ENCODE data around the gene LRP5. TPM values are rescaled to one million over a fixed set of nuclear protein-coding genes. Genes with fewer than 3 reads are reported as not detected.
A peak's percentile ranks its signal among the peaks of the same experiment; 100 is the strongest.

Gene LRP5
- total and polyA plus RNA-seq, 9 donors: 3.1 to 63.8 (median 47.2) TPM

- H3K4me3 ChIP-seq: no peak overlapping the region
- intact Hi-C loops (cut with DNase I): loop anchor here (10.0 kb wide), 4 partner anchors 45 to 225 kb away; partner anchors contain the start of genes KMT5B (in 1 of the 4) and LRP5 (in 1 of the 4)
- no peaks in the 10 kb centered on the region for H3K27me3 ChIP-seq
- no peaks in the 10 kb centered on the region for H3K9me3 ChIP-seq
- no peaks in the 10 kb centered on the region for H3K36me3 ChIP-seq
- peak overlapping the region in 1 of 2 donors; percentile 95 for H3K27ac ChIP-seq
- WGBS, 3 donors: 24 to 30% (median 27%) methylated on average over 8 of the region's 8 CpGs
- peak; percentile 37 to 65 (median 53) for DNase-seq
- TF ChIP-seq EP300 (IDR thresholded peaks at IDR 0.05): no peak
- no peak for TF ChIP-seq POLR2A (IDR thresholded peaks at IDR 0.05)
- TF ChIP-seq, protein P1, sequence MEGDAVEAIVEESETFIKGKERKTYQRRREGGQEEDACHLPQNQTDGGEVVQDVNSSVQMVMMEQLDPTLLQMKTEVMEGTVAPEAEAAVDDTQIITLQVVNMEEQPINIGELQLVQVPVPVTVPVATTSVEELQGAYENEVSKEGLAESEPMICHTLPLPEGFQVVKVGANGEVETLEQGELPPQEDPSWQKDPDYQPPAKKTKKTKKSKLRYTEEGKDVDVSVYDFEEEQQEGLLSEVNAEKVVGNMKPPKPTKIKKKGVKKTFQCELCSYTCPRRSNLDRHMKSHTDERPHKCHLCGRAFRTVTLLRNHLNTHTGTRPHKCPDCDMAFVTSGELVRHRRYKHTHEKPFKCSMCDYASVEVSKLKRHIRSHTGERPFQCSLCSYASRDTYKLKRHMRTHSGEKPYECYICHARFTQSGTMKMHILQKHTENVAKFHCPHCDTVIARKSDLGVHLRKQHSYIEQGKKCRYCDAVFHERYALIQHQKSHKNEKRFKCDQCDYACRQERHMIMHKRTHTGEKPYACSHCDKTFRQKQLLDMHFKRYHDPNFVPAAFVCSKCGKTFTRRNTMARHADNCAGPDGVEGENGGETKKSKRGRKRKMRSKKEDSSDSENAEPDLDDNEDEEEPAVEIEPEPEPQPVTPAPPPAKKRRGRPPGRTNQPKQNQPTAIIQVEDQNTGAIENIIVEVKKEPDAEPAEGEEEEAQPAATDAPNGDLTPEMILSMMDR (IDR thresholded peaks at IDR 0.05): no peak
- peaks cover 10% of the 10 kb centered on the region for H3K4me1 ChIP-seq (ENCODE audit: insufficient read depth)
These were observed 127.8 kb downstream of the LRP5 start for GRCh38 chr11:68440224-68440623.

DNA sequence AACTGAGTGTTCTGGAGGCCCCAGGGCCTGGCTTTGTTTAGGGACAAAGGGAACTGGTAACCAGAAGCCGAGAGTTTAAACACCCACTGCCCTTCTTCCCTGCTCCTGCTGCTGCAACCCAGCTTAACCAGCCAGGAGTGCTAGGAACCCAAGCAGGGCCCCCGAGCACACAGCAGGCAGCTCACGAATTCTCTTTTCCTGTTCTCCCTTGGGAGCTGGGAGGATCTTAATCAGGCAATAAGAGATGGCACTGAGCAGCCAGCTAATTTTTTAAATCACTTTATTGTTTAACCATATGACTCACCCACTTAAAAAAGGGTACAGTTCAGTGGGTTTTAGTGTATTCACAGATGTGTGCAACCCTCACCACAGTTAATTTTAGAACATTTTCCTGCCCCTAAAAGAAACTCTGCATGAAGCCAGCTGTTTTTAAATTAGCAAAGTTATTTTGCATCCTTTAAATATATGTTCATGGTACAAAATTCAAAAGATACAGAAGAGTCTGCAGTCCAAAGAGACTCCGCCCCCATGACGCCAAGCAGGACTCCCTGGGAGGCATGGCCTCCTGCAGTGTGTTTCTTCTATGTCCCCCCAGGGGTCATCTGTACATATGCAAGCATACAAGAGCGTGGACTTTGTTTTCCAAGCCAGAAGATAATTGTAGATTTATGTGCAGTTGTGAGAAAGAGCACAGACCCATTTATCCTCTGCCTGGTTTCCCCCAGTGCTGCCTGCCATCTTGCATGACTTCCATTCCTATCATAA lies 129.3 kb downstream of the LRP5 start:
- Histone ChIP-seq H3K36me3 (no peaks in the 10 kb centered on the region), H3K4me1 (ENCODE audit: insufficient read depth) (peaks cover 10% of the 10 kb centered on the region), H3K9me3 (no peaks in the 10 kb centered on the region), H3K27me3 (no peaks in the 10 kb centered on the region), H3K4me3 (no peak overlapping the region), H3K27ac (peak overlapping the region in 1 of 2 donors; percentile 95)
- no peak for TF ChIP-seq POLR2A (IDR thresholded peaks at IDR 0.05)
- no peak for DNase-seq
- WGBS, 3 donors: 68 to 73% (median 70%) methylated on average over 6 of the region's 6 CpGs
- intact Hi-C loops (cut with DNase I): loop anchor here (10.0 kb wide), 4 partner anchors 47 to 227 kb away; partner anchors contain the start of genes KMT5B (in 1 of the 4) and LRP5 (in 1 of the 4)

GRCh38 chr11:68442433-68442832 lies 130.0 kb downstream of the LRP5 start:
- H3K36me3 ChIP-seq: no peaks in the 10 kb centered on the region
- WGBS, 3 donors: 89 to 90% (median 89%) methylated on average over 10 of the region's 10 CpGs
- no peak for TF ChIP-seq POLR2A (IDR thresholded peaks at IDR 0.05)
- TF ChIP-seq, protein P1 (IDR thresholded peaks at IDR 0.05): no peak
- no peak for TF ChIP-seq EP300 (IDR thresholded peaks at IDR 0.05)
- peaks cover 10% of the 10 kb centered on the region for H3K4me1 ChIP-seq (ENCODE audit: insufficient read depth)
- H3K27me3 ChIP-seq: no peaks in the 10 kb centered on the region
- H3K27ac ChIP-seq: no peak overlapping the region
- H3K9me3 ChIP-seq: no peaks in the 10 kb centered on the region
- no peak overlapping the region for H3K4me3 ChIP-seq
- intact Hi-C loops (cut with DNase I): loop anchor here (10.0 kb wide), 4 partner anchors 48 to 228 kb away; partner anchors contain the start of genes KMT5B (in 1 of the 4) and LRP5 (in 1 of the 4)
- DNase-seq: no peak

- WGBS, 3 donors: 70 to 86% (median 72%) methylated on average over 6 of the region's 6 CpGs
- no peak for TF ChIP-seq POLR2A (IDR thresholded peaks at IDR 0.05)
- TF ChIP-seq EP300 (IDR thresholded peaks at IDR 0.05): no peak
- TF ChIP-seq, protein P1 (IDR thresholded peaks at IDR 0.05): no peak
- H3K4me1 ChIP-seq (ENCODE audit: insufficient read depth): peaks cover 7% of the 10 kb centered on the region
- H3K9me3 ChIP-seq: no peaks in the 10 kb centered on the region
- no peak overlapping the region for H3K27ac ChIP-seq
- intact Hi-C loops (cut with DNase I): loop anchor here (10.0 kb wide), 4 partner anchors 50 to 230 kb away; partner anchors contain the start of genes KMT5B (in 1 of the 4) and LRP5 (in 1 of the 4)
- DNase-seq: no peak
- no peaks in the 10 kb centered on the region for H3K27me3 ChIP-seq
- no peaks in the 10 kb centered on the region for H3K36me3 ChIP-seq
- no peak overlapping the region for H3K4me3 ChIP-seq
These were observed 132.2 kb downstream of the LRP5 start for GRCh38 chr11:68444566-68444965.

Measured in ovary (tissue), 9 donors.